OCI-LY1 (cell line): ENCODE measurements around the gene ZNF609.

ENCODE experiments used
- CTCF ChIP-seq: fragments of 200-600 bp; sonication (generic), shearing (Covaris generic); IDR thresholded peaks from 2 replicates; pipeline ENCODE4 v1.5.1; 2017; ENCODE audit warnings: mild to moderate bottlenecking, antibody characterized with exemption, low read length, moderate library complexity, mixed read lengths
- EZH2 ChIP-seq: fragments of 200-600 bp; sonication (generic), shearing (Covaris generic); IDR thresholded peaks from 2 replicates; pipeline ENCODE4 v1.8.0; 2017; ENCODE audit warnings: borderline replicate concordance, mixed run types, mild to moderate bottlenecking, antibody characterized with exemption, low read length, moderate library complexity, mixed read lengths

- TF ChIP-seq CTCF = no peak
- TF ChIP-seq EZH2 = no peak
Observed at GRCh38 chr15:64443747-64444621, 16.4 kb upstream of the ZNF609 start.
